ENCODE measurements around the gene BORCS6. TPM values are rescaled to one million over a fixed set of nuclear protein-coding genes. Genes with fewer than 3 reads are reported as not detected.

BORCS6 gene
- total and polyA plus RNA-seq, 9 of the 15 experiments (the other 6 are each of a cell fraction or from before 2014, with no cell fraction given): 0.01 to 7.4 (median 2.3) TPM

GRCh38 chr17:8156246-8156992, 33.6 kb downstream of the BORCS6 start (continued):
- TF ChIP-seq VEZF1 (CRISPR knock-in tag; IDR thresholded peaks at IDR 0.05) (peak; percentile 77), PPARD (CRISPR knock-in tag; IDR thresholded peaks at IDR 0.05) (no peak), ETV1 (tag; conservative IDR thresholded peaks at IDR 0.05; ENCODE audit: low read depth) (no peak), YY1 (IDR thresholded peaks at IDR 0.05; ENCODE audit: borderline replicate concordance in 1 of 3, control insufficient read depth in 1 of 3, extremely low read depth in 1 of 3, insufficient read depth in 3 of 3, insufficient read length in 1 of 3, insufficient replicate concordance in 2 of 3, low read depth in 1 of 3, low read length in 2 of 3) (peak in 2 of 3 experiments; percentile 79 to 83), CHD2 (IDR thresholded peaks at IDR 0.05; ENCODE audit: low read depth, low read length) (peak; percentile 83), BMI1 (IDR thresholded peaks at IDR 0.05; ENCODE audit: low read length) (no peak), ZNF699 (CRISPR knock-in tag; IDR thresholded peaks at IDR 0.05; ENCODE audit: insufficient replicate concordance) (no peak), ADNP (tag; IDR thresholded peaks at IDR 0.05) (no peak), CGGBP1 (CRISPR knock-in tag; IDR thresholded peaks at IDR 0.05) (no peak), RCOR1 (IDR thresholded peaks at IDR 0.05; ENCODE audit: borderline replicate concordance in 1 of 2, low read depth in 2 of 2, low read length in 2 of 2) (peak in 1 of 2 experiments; percentile 10; a peak in 1 of 4 replicates), THRAP3 (IDR thresholded peaks at IDR 0.05; ENCODE audit: borderline replicate concordance) (no peak), NR2C2 (CRISPR knock-in tag; IDR thresholded peaks at IDR 0.05) (peak; percentile 70), NR2C2 (tag; IDR thresholded peaks at IDR 0.05) (peak; percentile 97), FOSL1 (tag; conservative IDR thresholded peaks at IDR 0.05) (no peak), NRF1 (conservative IDR thresholded peaks at IDR 0.05 in 1 of 2, IDR thresholded peaks at IDR 0.05 in 1 of 2) (peak; percentile 94 to 95), EGR1 (conservative IDR thresholded peaks at IDR 0.05) (peak; percentile 99)
